NCI-H1092 treated with DMSO at 0.1 percent for 48 hours (cell line): Measurements from ENCODE around the gene TFCP2.
A peak's percentile ranks its signal among the peaks of the same experiment; 100 is the strongest.
"Not testable (repeated sequence)": the region's sequence is repeated elsewhere in the genome, so short reads cannot be mapped to it uniquely, and the experiment has no call there.

Experiments used
- DNase-seq: peaks from one replicate; lab custom pipeline; 2025; lab: John Stamatoyannopoulos, UW

The TFCP2 gene

DNA sequence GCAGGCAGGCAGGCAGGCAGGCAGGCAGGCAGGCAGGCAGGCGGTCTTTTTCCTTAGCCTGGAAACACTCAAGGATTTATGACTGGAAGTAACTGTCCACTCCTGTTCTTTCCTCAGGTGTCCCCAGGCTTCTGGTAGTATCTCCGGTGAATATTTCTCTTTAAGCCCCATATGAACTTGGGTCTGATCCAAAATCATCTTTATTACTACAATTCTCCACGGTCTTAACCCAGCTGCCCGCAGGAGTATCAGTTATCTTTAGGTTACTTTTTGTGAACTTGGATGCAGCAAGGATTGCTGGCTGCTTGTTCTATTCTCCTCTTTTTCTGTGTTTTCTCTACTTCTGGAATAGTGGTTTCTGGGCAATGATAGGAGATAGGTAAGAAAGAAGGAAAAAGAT, 92.8 kb downstream of the TFCP2 start:
- DNase-seq, result no peak

DNA sequence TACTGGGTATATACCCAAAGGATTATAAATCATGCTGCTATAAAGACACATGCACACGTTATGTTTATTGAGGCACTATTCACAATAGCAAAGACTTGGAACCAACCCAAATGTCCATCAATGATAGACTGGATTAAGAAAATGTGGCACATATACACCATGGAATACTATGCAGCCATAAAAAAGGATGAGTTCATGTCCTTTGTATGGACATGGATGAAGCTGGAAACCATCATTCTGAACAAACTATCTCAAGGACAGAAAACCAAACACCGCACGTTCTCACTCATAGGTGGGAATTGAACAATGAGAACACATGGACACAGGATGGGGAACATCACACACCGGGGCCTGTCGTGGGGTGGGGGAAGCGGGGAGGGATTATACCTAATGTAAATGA, 94.1 kb downstream of the TFCP2 start:
- DNase-seq, result not testable (repeated sequence)

- DNase-seq, result not testable (repeated sequence)
Measured at GRCh38 chr12:51078346-51078745, 94.6 kb downstream of the TFCP2 start.

- DNase-seq, result no peak
Measured at GRCh38 chr12:51077930-51078329, 95.0 kb downstream of the TFCP2 start.

- DNase-seq, result no peak
Measured at GRCh38 chr12:51076236-51076930, 96.6 kb downstream of the TFCP2 start.

DNA sequence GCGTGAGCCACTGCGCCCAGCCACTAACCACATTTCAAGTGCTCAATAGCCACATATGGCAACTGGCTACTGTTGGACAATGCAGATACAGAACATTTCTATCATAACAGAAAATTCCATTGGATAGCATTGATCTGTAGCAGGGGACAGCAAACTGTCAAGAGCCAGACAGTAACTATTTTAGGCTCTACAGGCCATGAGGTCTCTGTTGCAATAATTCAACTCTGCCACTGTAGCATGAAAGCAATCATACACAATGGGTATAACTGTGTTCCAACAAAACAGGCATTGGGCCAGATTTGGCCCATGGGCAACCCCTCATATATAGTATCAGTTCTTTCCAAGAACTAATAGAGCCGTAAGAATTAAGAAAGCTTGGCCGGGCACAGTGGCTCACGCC, 97.5 kb downstream of the TFCP2 start:
- no peak for DNase-seq

- DNase-seq, result no peak
Measured at GRCh38 chr12:51071663-51072062, 101.3 kb downstream of the TFCP2 start.

GRCh38 chr12:51070004-51070403, 102.9 kb downstream of the TFCP2 start:
- DNase-seq, result no peak

GRCh38 chr12:51067771-51068170, 105.2 kb downstream of the TFCP2 start:
- DNase-seq, result no peak

DNA sequence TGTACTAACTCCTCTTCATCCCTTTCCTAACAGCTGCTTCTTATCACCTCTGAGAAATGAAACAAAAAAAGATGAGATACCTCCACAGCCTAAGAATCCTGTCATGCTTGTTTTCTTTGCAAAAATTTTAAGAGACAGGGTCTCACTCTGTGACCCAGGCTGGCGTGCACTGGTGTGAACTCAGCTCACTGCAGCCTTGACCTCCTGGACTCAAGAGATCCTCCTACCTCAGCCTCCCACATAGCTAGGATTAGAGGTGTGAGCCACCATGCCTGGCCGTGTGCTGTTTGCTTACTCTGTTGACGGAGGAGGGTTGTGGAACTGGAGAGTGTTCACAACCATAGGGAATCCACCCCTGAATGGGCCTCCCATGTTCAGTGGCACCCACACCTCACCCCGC, 105.7 kb downstream of the TFCP2 start:
- DNase-seq, result no peak

DNA sequence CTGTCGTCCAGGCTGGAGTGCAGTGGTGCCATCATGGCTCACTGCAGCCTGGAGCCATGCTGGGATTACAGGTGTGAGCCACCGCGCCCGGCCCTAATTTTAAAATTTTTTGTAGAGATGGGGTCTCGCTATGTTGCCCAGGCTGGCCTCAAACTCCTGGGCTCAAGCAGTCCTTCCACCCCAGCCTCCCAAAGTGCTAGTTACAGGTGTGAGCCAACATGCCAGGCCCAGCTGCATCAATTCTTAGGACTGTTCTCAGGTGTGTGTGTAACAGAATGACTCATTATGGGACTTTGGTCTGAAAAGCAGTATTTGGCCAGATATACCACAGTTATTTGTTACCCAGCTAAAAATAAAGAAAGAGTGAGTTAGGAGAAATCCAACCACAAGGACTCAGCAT, 107.4 kb downstream of the TFCP2 start:
- DNase-seq, result no peak

DNA sequence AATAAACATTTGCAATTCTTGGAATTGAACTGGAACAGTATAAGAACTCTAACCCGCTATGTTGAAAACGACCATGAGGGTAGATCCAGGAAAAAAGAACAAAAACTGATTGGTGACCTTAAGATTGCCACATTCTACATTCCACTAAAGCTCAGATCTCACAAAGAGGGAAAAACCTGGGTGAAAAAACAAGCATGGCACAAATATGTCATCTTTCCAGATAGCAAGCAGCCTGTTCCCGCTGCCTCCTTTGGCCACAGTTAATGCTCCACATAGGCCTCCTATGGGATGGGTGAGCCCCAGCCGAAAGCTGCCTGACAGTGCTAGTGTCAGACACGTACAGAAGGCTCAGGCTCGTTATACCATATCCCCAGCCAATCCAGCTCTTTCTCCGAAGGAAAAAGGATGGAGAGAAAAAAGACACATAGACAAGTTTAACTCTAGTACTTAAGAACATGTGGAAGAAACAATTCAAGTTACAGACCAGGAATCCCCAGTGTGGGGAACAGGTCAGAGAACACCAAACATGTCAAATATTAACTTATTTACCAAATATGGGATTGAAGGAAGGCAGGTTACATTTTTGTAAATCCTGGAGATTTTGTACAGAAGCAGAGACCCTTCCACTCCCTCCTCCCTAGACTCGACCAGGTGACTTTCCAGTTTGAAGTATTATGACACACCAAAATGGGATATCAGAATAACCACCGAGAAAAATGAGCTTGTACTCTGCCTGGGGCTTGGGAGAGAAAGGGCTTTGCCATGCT, 110.1 kb downstream of the TFCP2 start:
- DNase-seq, result no peak

DNA sequence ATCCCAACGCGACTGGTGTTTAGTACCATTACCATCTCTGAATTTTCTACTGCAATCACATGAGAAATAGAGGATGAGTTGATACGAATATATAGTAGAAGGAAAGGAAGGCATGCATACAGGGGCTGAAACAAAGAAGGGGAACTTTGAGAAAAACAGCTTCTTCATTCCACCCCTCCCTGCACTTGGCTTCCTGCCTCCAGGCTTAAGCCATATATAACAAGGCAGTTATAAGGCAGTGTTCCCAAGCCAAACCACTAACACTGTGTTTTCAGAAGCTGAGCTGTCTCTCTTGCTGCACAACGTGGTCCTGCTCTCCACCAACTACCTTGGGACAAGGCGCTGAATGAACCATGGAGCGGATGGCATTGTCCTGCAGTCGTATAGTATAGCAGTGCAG, 113.8 kb downstream of the TFCP2 start:
- no peak for DNase-seq

GRCh38 chr12:51056242-51056641, 116.7 kb downstream of the TFCP2 start:
- no peak for DNase-seq

DNA sequence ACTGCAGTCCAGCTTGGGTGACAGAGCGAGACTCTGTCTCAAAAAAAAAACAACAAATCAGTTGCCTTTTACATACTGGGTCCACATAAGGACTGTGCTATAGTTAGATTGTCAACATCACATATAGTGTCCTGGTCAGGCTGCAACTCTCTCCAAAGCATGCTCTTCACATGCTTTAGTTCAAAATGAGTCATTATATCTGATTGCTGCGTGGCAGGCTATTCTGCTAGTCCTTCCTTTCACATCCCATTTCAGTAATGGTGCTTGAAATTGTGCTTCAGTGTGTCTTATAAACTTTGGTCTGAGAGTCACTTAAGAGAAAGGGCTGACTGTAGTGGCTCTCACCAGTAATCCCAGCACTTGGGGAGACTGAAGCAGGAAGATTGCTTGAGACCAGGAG, 117.9 kb downstream of the TFCP2 start:
- DNase-seq, result no peak

DNA sequence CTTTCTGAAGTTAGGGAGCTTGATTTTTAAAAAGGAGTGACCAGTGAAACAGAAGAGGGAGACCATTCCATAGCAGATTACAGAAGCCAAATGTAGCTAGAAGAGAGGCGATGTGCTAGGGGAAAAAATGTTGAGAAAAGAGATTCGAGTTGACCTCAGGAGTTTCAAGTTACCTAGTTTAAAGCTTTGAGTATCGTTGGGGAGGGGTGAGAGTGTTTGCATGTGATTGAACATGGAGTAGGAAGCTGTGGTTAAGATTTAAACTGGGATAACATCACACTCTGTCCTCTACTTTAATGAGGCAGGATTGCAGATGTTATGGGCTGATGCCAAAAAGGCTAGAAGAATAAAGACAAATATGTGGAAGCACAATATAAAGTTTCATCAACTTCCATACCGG, 121.1 kb downstream of the TFCP2 start:
- no peak for DNase-seq

- no peak for DNase-seq
Measured at GRCh38 chr12:51049525-51049924, 123.4 kb downstream of the TFCP2 start.

GRCh38 chr12:51048661-51049251, 124.2 kb downstream of the TFCP2 start:
- no peak for DNase-seq

DNA sequence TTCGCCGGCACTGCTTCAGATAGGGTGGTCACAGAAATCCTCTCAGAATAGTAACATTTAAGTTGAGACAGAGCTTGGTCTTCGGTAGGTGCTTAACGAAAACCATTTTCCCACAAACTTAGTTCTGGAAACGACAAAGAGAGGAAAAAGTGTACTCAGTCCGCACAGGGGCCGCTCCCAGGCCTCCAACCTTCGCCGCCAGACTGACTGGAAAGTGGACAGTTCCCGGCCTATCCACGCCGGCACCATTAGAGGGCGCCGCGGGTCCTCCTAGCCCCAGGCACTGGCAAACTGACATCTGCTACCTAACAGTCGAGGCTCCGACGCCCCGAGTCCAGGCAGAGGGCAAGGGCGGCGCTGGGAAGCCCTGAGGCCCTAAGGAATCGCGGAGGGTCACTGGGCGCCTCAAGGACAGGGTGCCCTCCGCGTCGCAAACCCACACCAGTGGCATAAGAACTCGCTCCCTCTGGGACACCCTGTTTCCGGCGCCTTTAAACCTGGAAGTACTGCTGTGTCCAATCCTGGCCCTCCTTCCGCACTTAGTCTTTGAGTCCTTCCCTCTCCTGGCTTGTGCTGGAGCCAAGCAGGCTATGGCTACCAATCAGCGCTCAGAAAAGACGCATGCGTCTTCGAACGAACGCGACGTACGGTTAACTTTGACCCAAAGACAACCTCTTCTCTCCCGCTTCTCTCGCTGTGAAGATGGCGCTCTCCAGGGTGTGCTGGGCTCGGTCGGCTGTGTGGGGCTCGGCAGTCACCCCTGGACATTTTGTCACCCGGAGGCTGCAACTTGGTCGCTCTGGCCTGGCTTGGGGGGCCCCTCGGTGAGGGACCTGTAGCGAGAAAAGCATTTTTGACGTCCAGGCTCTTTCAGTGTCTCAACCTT, 125.0 kb downstream of the TFCP2 start, which contains the start of gene LETMD1:
Gene LETMD1 (plus strand): TSS at position 673 of the 886 bp plus-strand sequence. CDS start 30 bp downstream, at position 703.
- DNase-seq, result peak; percentile 96
